ENCODE data around the gene IMP3. TPM values are rescaled to one million over a fixed set of nuclear protein-coding genes. Genes with fewer than 3 reads are reported as not detected.

Gene IMP3
- total RNA-seq, 3 donors from 2014 or later, result 47.6 to 54.8 (median 50.4) TPM

DNA sequence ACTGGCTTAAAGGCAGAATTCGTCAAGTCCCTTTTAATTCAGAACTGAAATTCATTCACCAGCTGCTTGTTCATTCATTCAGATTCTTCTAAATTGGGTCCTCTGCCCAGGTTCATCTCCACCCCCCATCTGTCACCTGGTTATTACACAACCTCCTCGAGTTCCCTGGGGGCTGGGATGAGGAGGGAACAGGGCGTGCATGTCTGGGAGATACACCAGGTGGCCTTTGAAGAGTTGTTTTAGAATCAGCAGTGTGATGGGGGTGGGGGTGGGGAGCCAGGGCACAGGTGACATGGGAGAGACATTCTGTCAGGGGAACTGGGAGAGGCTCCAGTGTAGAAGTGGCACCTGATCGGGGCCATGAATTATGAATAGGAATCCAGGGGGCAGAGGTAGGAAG is 15.9 kb upstream of the IMP3 start:
- intact Hi-C loops (cut with DNase I, micrococcal nuclease), result no loop called here
- ATAC-seq, result no peak
- TF ChIP-seq, protein P1, sequence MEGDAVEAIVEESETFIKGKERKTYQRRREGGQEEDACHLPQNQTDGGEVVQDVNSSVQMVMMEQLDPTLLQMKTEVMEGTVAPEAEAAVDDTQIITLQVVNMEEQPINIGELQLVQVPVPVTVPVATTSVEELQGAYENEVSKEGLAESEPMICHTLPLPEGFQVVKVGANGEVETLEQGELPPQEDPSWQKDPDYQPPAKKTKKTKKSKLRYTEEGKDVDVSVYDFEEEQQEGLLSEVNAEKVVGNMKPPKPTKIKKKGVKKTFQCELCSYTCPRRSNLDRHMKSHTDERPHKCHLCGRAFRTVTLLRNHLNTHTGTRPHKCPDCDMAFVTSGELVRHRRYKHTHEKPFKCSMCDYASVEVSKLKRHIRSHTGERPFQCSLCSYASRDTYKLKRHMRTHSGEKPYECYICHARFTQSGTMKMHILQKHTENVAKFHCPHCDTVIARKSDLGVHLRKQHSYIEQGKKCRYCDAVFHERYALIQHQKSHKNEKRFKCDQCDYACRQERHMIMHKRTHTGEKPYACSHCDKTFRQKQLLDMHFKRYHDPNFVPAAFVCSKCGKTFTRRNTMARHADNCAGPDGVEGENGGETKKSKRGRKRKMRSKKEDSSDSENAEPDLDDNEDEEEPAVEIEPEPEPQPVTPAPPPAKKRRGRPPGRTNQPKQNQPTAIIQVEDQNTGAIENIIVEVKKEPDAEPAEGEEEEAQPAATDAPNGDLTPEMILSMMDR (IDR thresholded peaks at IDR 0.05), result no peak
- H3K9me3 ChIP-seq, result no peaks in the 10 kb centered on the region
- H3K36me3 ChIP-seq (ENCODE audit: low read depth), result no peaks in the 10 kb centered on the region
- no peak for DNase-seq
- H3K4me1 ChIP-seq (ENCODE audit: low read depth), result peaks cover 36% of the 10 kb centered on the region
- H3K4me3 ChIP-seq, result no peak overlapping the region

DNA sequence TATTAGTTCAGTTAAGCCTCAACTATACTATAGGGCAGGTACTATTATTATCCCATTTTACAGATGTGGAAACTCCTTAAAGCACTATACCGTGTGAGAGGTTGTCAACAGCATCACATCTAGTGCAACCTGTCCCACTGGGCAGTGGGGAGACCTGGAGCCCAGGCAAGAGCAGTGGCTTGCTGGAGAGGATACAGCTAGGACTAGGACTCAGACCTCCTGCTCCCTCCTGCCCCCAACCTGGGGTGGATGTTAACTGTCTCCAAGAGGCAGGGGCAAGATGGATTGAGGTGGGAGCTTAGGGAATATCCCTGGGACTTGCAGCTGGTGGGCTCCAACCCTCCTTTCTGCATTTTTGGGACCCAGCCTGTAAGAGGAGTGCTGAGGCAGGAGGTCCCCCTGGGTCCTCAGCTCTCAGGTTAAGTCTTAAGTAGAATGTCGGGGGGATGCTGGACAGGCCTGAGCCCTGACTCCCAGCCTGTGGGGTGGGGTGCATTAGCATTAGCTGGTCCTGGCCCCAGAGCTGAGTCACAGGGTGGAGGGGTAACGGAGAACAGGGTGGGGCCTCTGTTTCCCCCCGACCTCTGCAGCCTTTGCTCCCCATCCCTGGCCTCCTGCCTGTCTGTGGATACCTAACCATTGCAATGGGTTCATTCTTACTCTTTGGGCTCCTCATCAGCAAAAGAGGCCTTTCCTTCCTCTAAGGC is 14.3 kb upstream of the IMP3 start:
- Histone ChIP-seq H3K9me3 (no peaks in the 10 kb centered on the region), H3K4me3 (no peak overlapping the region), H3K4me1 (ENCODE audit: low read depth) (peaks cover 44% of the 10 kb centered on the region), H3K36me3 (ENCODE audit: low read depth) (no peaks in the 10 kb centered on the region)
- ATAC-seq (no peak), DNase-seq (no peak)
- intact Hi-C loops (cut with DNase I, micrococcal nuclease), result no loop called here
- TF ChIP-seq, protein P1 (IDR thresholded peaks at IDR 0.05), result no peak

DNA sequence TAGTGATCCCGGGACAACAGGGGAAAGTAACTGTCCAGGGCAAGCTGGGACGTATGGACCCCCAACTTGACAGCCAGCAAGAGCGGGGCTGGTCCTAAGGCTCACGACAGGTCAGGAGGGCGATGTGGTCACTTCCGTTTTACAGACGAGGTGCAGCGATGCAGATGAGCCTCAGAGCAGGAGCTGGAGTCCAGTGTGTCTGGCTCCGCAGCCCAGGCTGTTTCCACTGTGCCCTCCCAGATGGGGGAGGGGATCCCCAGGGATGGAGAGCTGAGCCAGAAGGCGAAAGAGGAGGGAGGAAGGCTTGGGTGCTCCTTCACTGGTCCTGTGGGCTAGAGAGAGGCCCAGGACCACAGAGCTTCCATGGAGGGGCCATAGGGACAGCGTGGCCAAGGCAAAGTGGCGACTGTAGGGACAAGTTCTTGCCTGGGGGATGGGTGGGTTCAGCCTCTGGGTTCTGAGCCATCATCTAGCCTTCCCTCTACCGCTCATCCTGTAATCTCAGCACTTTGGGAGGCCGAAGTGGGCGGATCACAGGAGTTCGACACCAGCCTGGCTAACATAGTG is 13.4 kb upstream of the IMP3 start:
- peaks cover 50% of the 10 kb centered on the region for H3K4me1 ChIP-seq (ENCODE audit: low read depth)
- no peaks in the 10 kb centered on the region for H3K36me3 ChIP-seq (ENCODE audit: low read depth)
- DNase-seq (no peak), ATAC-seq (no peak)
- no peak overlapping the region for H3K4me3 ChIP-seq
- intact Hi-C loops (cut with DNase I, micrococcal nuclease), result no loop called here
- TF ChIP-seq, protein P1 (IDR thresholded peaks at IDR 0.05), result no peak
- H3K9me3 ChIP-seq, result no peaks in the 10 kb centered on the region

DNA sequence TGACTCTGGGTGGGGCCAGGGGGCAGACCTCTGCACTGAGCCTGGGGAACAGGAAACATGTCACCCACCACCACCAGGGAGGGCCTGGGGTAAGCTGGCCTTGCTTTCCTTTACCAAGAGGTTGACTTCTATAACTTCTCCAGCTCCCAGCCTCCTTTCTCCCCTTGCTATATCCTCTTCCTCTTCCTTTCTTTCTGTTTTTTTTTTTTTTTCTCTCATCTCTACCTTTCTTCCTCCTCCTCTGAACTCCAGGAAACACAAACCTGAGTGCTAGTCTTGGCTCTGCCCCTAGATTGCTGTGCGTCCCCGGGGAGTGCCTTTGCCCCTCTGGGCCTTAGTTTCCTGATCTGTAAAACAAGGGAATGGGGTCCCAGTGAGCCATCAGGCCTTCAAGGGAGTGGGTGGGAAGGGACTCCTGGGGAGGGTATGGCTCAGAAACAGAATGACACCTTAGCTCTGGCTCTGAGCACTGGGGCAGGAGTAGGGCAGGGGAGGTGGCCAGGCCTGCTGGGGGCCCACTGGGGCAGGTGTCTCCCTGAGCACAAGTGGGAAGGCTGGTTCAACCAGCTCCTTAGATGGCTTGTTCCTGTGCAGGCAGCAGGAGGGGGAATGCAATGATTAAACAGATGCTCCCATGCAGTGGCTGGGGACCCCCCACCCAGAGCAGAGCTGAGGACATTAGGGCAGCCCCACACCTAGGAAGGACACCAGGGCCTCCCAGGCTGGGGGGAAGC is 12.0 kb upstream of the IMP3 start:
- ATAC-seq (no peak), DNase-seq (no peak)
- Histone ChIP-seq H3K9me3 (no peaks in the 10 kb centered on the region), H3K36me3 (ENCODE audit: low read depth) (no peaks in the 10 kb centered on the region), H3K4me1 (ENCODE audit: low read depth) (peaks cover 50% of the 10 kb centered on the region), H3K4me3 (no peak overlapping the region)
- intact Hi-C loops (cut with DNase I, micrococcal nuclease), result no loop called here
- TF ChIP-seq, protein P1 (IDR thresholded peaks at IDR 0.05), result no peak

DNA sequence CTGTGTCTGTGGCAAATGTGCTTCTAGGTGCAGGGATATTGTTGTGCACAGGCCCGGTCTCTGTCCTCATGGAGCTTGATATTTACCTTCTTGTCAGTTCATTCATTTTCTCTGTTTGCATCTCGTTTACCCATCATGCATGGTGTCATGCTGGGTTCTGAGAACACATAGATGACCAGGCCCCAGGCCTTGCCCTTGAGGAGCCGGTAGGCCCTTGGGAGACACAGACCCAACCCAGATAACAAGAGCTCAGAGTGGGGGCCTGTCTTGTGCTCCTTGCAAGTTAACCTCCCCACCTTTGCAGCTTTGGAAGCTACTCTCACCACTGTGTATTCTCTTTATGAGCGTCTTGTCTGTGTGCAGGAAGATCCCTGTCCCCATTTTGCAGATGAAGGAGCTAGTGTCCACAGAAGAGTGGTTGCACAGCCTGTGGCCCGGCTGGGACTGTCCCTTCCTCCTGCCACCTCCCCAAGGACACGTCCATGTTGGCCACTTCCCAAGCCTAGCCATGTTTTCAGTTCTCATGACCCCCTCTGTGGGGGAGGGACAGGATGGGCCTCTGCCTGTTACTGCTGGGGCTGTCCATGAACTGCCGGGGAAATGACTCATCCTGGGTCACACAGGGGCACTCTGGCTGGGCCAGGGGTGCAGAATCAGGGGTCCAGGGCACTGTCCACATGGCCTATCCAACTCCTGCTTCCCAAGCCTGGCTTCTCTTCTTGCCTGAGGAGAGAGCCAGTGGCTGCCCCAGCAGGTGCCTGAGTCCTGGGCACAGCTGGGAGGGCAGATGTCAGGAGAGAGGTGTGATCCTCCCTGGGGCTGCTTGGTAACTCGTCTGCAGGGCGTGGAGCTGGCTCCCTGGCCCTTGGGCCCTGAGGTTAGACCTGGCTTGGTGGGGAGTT is 11.1 kb upstream of the IMP3 start:
- peak in 1 of 3 donors; percentile 58 for DNase-seq
- no peaks in the 10 kb centered on the region for H3K36me3 ChIP-seq (ENCODE audit: low read depth)
- intact Hi-C loops (cut with DNase I, micrococcal nuclease), result no loop called here
- no peak overlapping the region for H3K4me3 ChIP-seq
- TF ChIP-seq, protein P1 (IDR thresholded peaks at IDR 0.05), result no peak
- no peaks in the 10 kb centered on the region for H3K9me3 ChIP-seq
- H3K4me1 ChIP-seq (ENCODE audit: low read depth), result peaks cover 50% of the 10 kb centered on the region
- peak; percentile 24 for ATAC-seq

Data from mucosa of descending colon (tissue), 3 donors.